GM23248 (cell line): ENCODE measurements around the gene NEK2.

Experiments used
- EZH2 ChIP-seq: fragments of 200-600 bp; sonication (generic); IDR thresholded peaks from 2 replicates; pipeline ENCODE4 v1.6.1; 2018; ENCODE audit warnings: antibody characterized with exemption, mild to moderate bottlenecking; ENCODE audit not compliant: insufficient read depth, poor library complexity, severe bottlenecking
- EZH2phosphoT487 ChIP-seq: fragments of 200-600 bp; sonication (generic); IDR thresholded peaks from 2 replicates; pipeline ENCODE4 v1.6.1; 2018; ENCODE audit warnings: antibody characterized with exemption, moderate library complexity, mild to moderate bottlenecking, low read depth; ENCODE audit not compliant: insufficient read depth

GRCh38 chr1:211640301-211640630 lies 35.2 kb downstream of the NEK2 start:
- no peak for TF ChIP-seq EZH2
- TF ChIP-seq EZH2phosphoT487: no peak
